Chondrocyte (in vitro differentiated cells): ENCODE measurements around the gene TRAF3. TPM values are rescaled to one million over a fixed set of nuclear protein-coding genes. Genes with fewer than 3 reads are reported as not detected.

ENCODE experiments used
- DNase-seq: peaks from one replicate; pipeline ENCODE4 v3.0.0; 2021; ENCODE audit warnings: mixed read lengths, low spot score
- H3K27ac Mint-ChIP-seq: one replicate; pipeline ENCODE4 v1.8.0; 2021; ENCODE audit warnings: mild to moderate bottlenecking, moderate library complexity, mixed read lengths; ENCODE audit not compliant: unreplicated experiment
- H3K27me3 Mint-ChIP-seq: 2 replicates; pipeline ENCODE4 v1.8.0; 2021; ENCODE audit warnings: low read depth, mixed read lengths
- H3K36me3 Mint-ChIP-seq: 2 replicates; pipeline ENCODE4 v1.8.0; 2021; ENCODE audit warnings: low read depth, mixed read lengths
- H3K4me1 Mint-ChIP-seq: 2 replicates; pipeline ENCODE4 v1.8.0; 2021; ENCODE audit warnings: low read depth, mild to moderate bottlenecking, mixed read lengths
- H3K4me3 Mint-ChIP-seq: one replicate; pipeline ENCODE4 v1.8.0; 2021; ENCODE audit warnings: mild to moderate bottlenecking, moderate library complexity, mixed read lengths; ENCODE audit not compliant: unreplicated experiment
- H3K9me3 Mint-ChIP-seq: 2 replicates; pipeline ENCODE4 v1.8.0; 2021; ENCODE audit warnings: low read depth, mixed read lengths
- total RNA-seq: library from RNA; stranded (reverse); gene quantifications from 3 replicates; pipeline ENCODE4 v1.2.1, GENCODE V29; 2021
- TF ChIP-seq, protein P1 (sequence below): fragments of 200-600 bp; sonication (generic); IDR thresholded peaks from 2 replicates; pipeline ENCODE4 v1.5.0; 2021; ENCODE audit warnings: antibody characterized with exemption, mild to moderate bottlenecking, moderate library complexity

Gene TRAF3
- total RNA-seq, 1 donor from 2014 or later: 20.1 TPM

DNA sequence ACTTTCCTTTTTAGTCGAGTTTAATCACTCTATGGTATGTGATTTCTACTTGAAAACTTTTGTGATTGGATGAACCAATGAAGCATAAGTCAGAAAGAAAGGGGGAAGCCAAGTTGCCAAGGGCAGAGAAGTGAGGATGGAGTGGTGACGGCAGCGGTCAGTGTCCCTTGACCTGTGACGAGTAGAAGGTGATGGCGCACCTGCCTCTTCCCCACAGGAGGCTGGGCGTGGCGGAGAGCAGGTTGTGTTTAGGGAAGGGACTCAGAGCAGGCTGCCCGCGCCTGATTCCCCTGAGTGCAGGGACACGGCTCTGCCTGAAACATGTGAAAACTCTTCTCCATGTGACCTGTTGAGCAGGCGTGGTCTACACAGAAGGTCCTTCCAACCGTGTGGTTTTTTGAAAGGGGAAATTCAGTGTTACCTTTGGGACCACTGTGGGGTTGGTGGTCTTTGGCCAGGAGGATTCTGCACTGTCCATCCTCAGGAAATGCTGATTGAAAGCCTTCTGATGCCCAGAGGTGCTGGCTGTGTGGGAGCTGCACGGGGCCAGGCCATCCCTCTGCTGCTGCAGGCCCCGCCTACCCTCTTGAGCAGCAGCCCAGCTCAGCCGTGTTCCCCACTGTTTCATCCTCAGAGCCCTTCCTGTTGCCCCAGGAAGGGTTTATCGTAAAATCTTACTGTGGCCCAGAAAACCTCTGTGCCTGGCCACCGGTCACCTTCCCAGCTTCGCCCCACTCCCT is 121.7 kb downstream of the TRAF3 start:
- H3K9me3 Mint-ChIP-seq: no peaks in the 10 kb centered on the region
- H3K36me3 Mint-ChIP-seq: peaks cover 22% of the 10 kb centered on the region
- DNase-seq: peak; percentile 77
- no peaks in the 10 kb centered on the region for H3K27me3 Mint-ChIP-seq
- no peak overlapping the region for H3K27ac Mint-ChIP-seq
- H3K4me3 Mint-ChIP-seq: no peak overlapping the region
- H3K4me1 Mint-ChIP-seq: no peaks in the 10 kb centered on the region
- TF ChIP-seq, protein P1, sequence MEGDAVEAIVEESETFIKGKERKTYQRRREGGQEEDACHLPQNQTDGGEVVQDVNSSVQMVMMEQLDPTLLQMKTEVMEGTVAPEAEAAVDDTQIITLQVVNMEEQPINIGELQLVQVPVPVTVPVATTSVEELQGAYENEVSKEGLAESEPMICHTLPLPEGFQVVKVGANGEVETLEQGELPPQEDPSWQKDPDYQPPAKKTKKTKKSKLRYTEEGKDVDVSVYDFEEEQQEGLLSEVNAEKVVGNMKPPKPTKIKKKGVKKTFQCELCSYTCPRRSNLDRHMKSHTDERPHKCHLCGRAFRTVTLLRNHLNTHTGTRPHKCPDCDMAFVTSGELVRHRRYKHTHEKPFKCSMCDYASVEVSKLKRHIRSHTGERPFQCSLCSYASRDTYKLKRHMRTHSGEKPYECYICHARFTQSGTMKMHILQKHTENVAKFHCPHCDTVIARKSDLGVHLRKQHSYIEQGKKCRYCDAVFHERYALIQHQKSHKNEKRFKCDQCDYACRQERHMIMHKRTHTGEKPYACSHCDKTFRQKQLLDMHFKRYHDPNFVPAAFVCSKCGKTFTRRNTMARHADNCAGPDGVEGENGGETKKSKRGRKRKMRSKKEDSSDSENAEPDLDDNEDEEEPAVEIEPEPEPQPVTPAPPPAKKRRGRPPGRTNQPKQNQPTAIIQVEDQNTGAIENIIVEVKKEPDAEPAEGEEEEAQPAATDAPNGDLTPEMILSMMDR: no peak

DNA sequence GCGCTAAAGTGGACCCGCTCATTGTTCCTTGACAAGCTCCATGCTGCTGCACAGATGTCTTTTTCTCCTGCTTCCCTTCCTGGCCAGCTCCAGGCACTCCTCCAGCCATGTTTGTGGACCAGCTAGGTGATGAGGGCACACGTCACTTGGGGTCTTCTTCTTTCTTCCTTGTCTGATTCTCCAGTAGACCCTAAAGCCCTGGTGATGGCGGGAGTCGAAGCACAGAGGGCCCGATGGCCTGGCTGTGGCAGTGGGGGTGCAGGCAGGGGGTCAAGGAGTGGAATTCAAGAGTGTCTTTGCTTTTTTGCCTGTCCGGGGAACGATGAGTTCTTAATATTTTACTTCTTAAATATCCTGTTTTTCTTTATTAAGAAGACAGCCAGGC is 122.3 kb downstream of the TRAF3 start:
- no peak overlapping the region for H3K4me3 Mint-ChIP-seq
- H3K4me1 Mint-ChIP-seq: no peaks in the 10 kb centered on the region
- H3K27ac Mint-ChIP-seq: no peak overlapping the region
- H3K9me3 Mint-ChIP-seq: no peaks in the 10 kb centered on the region
- H3K36me3 Mint-ChIP-seq: peaks cover 22% of the 10 kb centered on the region
- DNase-seq: peak; percentile 51
- TF ChIP-seq, protein P1: no peak
- H3K27me3 Mint-ChIP-seq: no peaks in the 10 kb centered on the region

DNA sequence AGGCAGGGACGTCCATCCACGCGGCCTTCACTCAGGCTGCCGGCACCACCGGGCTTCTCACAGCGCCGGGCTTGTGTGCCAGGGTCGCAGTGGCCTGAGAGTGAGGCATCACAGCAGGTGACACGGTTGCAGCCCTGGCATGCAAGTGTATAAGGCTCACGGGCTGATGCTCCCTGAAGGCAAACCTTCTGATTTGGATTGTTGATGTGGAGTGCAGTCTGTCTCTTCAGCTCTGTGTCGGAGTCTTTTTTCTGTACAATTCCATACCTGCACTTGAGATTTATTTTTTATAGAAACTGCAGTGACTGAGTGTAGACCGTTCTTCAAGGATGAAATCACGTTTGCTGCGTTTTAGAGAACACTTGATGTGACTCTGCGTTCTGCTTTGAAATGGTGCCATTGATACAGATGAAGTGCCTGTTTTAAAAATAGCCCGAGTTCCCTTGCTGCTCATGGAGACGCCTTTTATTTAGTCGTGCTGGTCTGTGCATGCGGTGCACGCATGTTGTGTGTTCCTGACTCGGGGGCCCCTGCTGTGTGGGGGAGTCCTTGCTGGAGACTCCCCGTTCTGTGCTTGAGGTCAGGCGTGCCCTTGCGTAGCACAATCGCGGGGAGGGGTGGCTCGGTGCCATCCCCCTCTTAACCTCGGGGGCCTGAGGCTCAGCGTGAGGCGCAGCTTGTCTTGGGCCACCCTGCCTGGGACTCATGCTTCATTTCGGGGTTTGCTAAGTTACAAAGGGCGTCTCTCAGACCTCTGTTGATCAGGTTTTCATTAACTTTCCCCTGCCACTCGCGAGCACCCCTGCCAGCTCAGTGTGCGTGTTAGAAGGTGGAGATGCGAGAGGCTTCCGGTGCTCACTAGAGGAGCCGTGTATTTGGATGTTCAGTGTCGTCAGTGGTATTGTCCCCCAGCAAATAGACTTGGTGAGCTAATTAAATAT is 123.7 kb downstream of the TRAF3 start:
- TF ChIP-seq, protein P1: no peak
- DNase-seq: no peak
- Mint-ChIP-seq H3K36me3 (peaks cover 20% of the 10 kb centered on the region), H3K4me3 (no peak overlapping the region), H3K4me1 (no peaks in the 10 kb centered on the region), H3K27me3 (no peaks in the 10 kb centered on the region), H3K27ac (no peak overlapping the region), H3K9me3 (no peaks in the 10 kb centered on the region)

DNA sequence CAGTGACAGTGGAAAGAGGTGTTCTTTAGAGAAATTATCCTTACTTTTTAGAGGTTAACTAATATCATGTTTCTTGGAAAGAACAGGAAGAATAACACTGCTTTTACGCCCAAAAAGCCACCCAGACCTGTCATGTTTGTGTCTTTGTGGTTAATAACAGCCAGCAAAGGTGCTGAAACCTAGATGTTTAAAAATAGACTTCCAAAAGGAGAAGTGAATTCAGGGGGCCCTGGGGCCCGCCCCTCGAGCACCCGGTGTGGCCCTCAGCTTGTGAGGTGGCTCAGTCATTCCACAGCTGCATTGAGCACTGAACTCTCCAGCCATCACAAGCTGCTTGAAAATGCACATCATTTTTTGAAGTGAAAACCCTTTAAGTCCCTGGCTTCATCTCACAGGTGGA is 124.4 kb downstream of the TRAF3 start:
- H3K27ac Mint-ChIP-seq: no peak overlapping the region
- DNase-seq: no peak
- no peaks in the 10 kb centered on the region for H3K4me1 Mint-ChIP-seq
- H3K9me3 Mint-ChIP-seq: no peaks in the 10 kb centered on the region
- peaks cover 20% of the 10 kb centered on the region for H3K36me3 Mint-ChIP-seq
- H3K4me3 Mint-ChIP-seq: no peak overlapping the region
- TF ChIP-seq, protein P1: no peak
- no peaks in the 10 kb centered on the region for H3K27me3 Mint-ChIP-seq

DNA sequence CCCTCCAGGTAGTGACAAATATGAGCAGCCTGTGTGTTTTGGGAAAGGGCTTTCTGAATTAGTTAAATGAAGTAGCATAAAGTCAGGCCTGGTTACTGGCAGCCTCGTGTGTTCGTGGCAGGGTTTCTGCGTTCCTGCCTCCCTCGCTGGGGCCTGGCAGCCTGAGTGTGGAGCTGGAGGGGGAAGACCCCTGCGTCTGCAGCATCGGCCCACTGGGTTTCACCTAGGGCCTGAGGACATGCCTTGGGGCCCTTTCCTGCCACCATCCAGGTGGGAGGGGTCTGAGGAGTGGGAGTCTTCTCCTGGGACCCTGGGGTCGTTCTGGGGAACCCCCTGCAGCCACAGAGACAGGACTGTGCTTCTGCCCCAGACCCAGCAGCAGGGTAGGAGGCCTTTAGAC is 124.8 kb downstream of the TRAF3 start:
- Mint-ChIP-seq H3K4me3 (no peak overlapping the region), H3K27ac (no peak overlapping the region), H3K4me1 (no peaks in the 10 kb centered on the region), H3K27me3 (no peaks in the 10 kb centered on the region), H3K9me3 (no peaks in the 10 kb centered on the region), H3K36me3 (peaks cover 22% of the 10 kb centered on the region)
- TF ChIP-seq, protein P1: no peak
- DNase-seq: no peak
